CD14-positive monocyte (primary cell): ENCODE measurements around the gene TENT4B. TPM values are rescaled to one million over a fixed set of nuclear protein-coding genes. Genes with fewer than 3 reads are reported as not detected.

ENCODE experiments used
- DNase-seq, 3 donors: peaks; one replicate each; pipeline ENCODE4 v3.0.0-alpha.2; 2011 to 2022
- H2AFZ ChIP-seq: 2 replicates; pipeline ENCODE4 v1.6.0; 2012; ENCODE audit warnings: mild to moderate bottlenecking, low read depth, low read length, inconsistent platforms; ENCODE audit not compliant: insufficient read depth, poor library complexity, severe bottlenecking
- H3K27ac ChIP-seq, 2 donors: 1 replicate in 1 of 2; 2 replicates in 1 of 2; pipeline ENCODE4 v1.5.1; 2012 to 2013; ENCODE audit warnings: low read length in 2 of 2, control low read depth in 1 of 2, inconsistent platforms in 1 of 2, low read depth in 1 of 2, mild to moderate bottlenecking in 1 of 2
- H3K27me3 ChIP-seq, 2 donors: one replicate each; pipeline versions ENCODE4 v1.6.0 to v1.6.1; 2011 to 2013; ENCODE audit warnings: low read length in 2 of 2; ENCODE audit not compliant: control insufficient read depth in 2 of 2, insufficient read depth in 2 of 2
- H3K36me3 ChIP-seq, 2 donors: replicated peaks in 1 of 2; 1 replicate in 1 of 2; 2 replicates in 1 of 2; pipeline versions ENCODE4 v1.5.1 to v1.6.1; 2012 to 2013; ENCODE audit warnings: low read length in 2 of 2, control low read depth in 1 of 2, inconsistent platforms in 1 of 2, mild to moderate bottlenecking in 1 of 2; ENCODE audit not compliant: insufficient read depth in 2 of 2, control insufficient read depth in 1 of 2
- H3K4me1 ChIP-seq, 2 donors: 1 replicate in 1 of 2; 2 replicates in 1 of 2; pipeline versions ENCODE4 v1.5.1 to v1.6.1; 2012 to 2013; ENCODE audit warnings: low read length in 2 of 2, control low read depth in 1 of 2, inconsistent platforms in 1 of 2, mild to moderate bottlenecking in 1 of 2, moderate library complexity in 1 of 2; ENCODE audit not compliant: insufficient read depth in 2 of 2, control insufficient read depth in 1 of 2
- H3K4me2 ChIP-seq: replicated peaks from 2 replicates; pipeline ENCODE3; 2012; ENCODE audit warnings: low read length, moderate library complexity, mild to moderate bottlenecking; ENCODE audit not compliant: poor library complexity, severe bottlenecking; ENCODE audit errors: extremely low read depth
- H3K4me3 ChIP-seq, 3 experiments: fragments of 200-600 bp in 1 of 3; sonication (generic) in 1 of 3; replicated peaks in 1 of 3; 1 replicate in 2 of 3; 2 replicates in 1 of 3; pipeline ENCODE4 v1.5.1; 2011 to 2013; ENCODE audit warnings: low read length in 3 of 3, mild to moderate bottlenecking in 3 of 3, control low read depth in 2 of 3, low read depth in 2 of 3, inconsistent platforms in 1 of 3, moderate library complexity in 1 of 3
- H3K79me2 ChIP-seq: 2 replicates; pipeline ENCODE4 v1.6.0; 2012; ENCODE audit warnings: mild to moderate bottlenecking, control low read depth, inconsistent platforms, low read length, moderate library complexity; ENCODE audit not compliant: insufficient read depth
- H3K9ac ChIP-seq: 2 replicates; pipeline ENCODE4 v1.6.0; 2017; ENCODE audit warnings: low read length, mild to moderate bottlenecking; ENCODE audit not compliant: insufficient read depth, poor library complexity, severe bottlenecking
- H3K9me3 ChIP-seq, 2 donors: replicated peaks in 1 of 2; 1 replicate in 1 of 2; 2 replicates in 1 of 2; pipeline versions ENCODE4 v1.5.1 to v1.6.1; 2012 to 2013; ENCODE audit warnings: low read length in 2 of 2, control low read depth in 1 of 2; ENCODE audit not compliant: control insufficient read depth in 1 of 2, insufficient read depth in 1 of 2
- H4K20me1 ChIP-seq: 2 replicates; pipeline ENCODE4 v1.6.0; 2012; ENCODE audit warnings: mild to moderate bottlenecking, low read length, control low read depth, moderate library complexity; ENCODE audit not compliant: insufficient read depth
- H3K27ac Mint-ChIP-seq, 7 donors: one replicate each; pipeline ENCODE4 v1.8.0; 2020; ENCODE audit warnings: mild to moderate bottlenecking in 7 of 7, mixed read lengths in 7 of 7, moderate library complexity in 6 of 7, inconsistent platforms in 2 of 7
- H3K27me3 Mint-ChIP-seq, 3 donors: one replicate each; pipeline ENCODE4 v1.8.0; 2021 to 2022; ENCODE audit warnings: low read depth in 3 of 3, mild to moderate bottlenecking in 3 of 3, mixed read lengths in 3 of 3, moderate library complexity in 3 of 3, inconsistent platforms in 1 of 3
- H3K36me3 Mint-ChIP-seq, 2 donors: one replicate each; pipeline ENCODE4 v1.8.0; 2020; ENCODE audit warnings: mixed read lengths in 2 of 2, inconsistent platforms in 1 of 2, mild to moderate bottlenecking in 1 of 2
- H3K4me1 Mint-ChIP-seq: one replicate; pipeline ENCODE4 v1.8.0; 2020; ENCODE audit warnings: mild to moderate bottlenecking, mixed read lengths
- H3K4me3 Mint-ChIP-seq, 2 donors: one replicate each; pipeline ENCODE4 v1.8.0; 2020; ENCODE audit warnings: mild to moderate bottlenecking in 2 of 2, mixed read lengths in 2 of 2, moderate library complexity in 1 of 2
- H3K9me3 Mint-ChIP-seq, 7 donors: one replicate each; pipeline ENCODE4 v1.8.0; 2020 to 2022; ENCODE audit warnings: mixed read lengths in 7 of 7, mild to moderate bottlenecking in 6 of 7, moderate library complexity in 6 of 7, inconsistent platforms in 2 of 7
- WGBS: methylation state at CpG from one replicate; pipeline ENCODE4 v1.1.5; 2013; ENCODE audit warnings: missing lambda C conversion rate; ENCODE audit not compliant: insufficient coverage; 5-methylcytosine and 5-hydroxymethylcytosine counted together
- intact Hi-C, 2 donors: fragments of 100-400 bp; cut with micrococcal nuclease; formaldehyde crosslinking; loops; one replicate each; pipeline versions ENCODE4 v1.15.0 to v1.15.1; 2023
- polyA plus RNA-seq, 3 donors: library from polyadenylated mRNA; depleted of rRNA in 1 of 3; unstranded in 2 of 3; stranded (reverse) in 1 of 3; fragments of 300-500 nt in 2 of 3; fragments of >200 nt in 1 of 3; fragmentation: Illumina TruSeq in 2 of 3; gene quantifications; 1 replicate in 2 of 3; 2 replicates in 1 of 3; pipeline ENCODE4 v1.2.3, GENCODE V29; 2012 to 2021
- TF ChIP-seq, protein P1 (sequence below): fragments of 200-600 bp; IDR thresholded peaks from one replicate; pipeline ENCODE4 v1.8.0; 2022; ENCODE audit warnings: antibody characterized with exemption, mild to moderate bottlenecking

Gene TENT4B
- polyA plus RNA-seq, 3 donors, result 1.4 to 9.0 (median 1.7) TPM

GRCh38 chr16:50224286-50224685 is 71.2 kb downstream of the TENT4B start:
- no peak overlapping the region for H3K27ac Mint-ChIP-seq
- Histone ChIP-seq H3K27me3 (no peaks in the 10 kb centered on the region), H3K36me3 (peaks cover 79 to 96% of the 10 kb centered on the region in 2 donors), H3K27ac (no peak overlapping the region), H3K79me2 (no peaks in the 10 kb centered on the region), H3K4me1 (no peaks in the 10 kb centered on the region), H3K4me3 (no peak overlapping the region), H3K9ac (no peak overlapping the region), H3K9me3 (no peaks in the 10 kb centered on the region), H3K4me2 (no peak overlapping the region), H4K20me1 (no peaks in the 10 kb centered on the region), H2AFZ (no peak overlapping the region)
- TF ChIP-seq, protein P1, sequence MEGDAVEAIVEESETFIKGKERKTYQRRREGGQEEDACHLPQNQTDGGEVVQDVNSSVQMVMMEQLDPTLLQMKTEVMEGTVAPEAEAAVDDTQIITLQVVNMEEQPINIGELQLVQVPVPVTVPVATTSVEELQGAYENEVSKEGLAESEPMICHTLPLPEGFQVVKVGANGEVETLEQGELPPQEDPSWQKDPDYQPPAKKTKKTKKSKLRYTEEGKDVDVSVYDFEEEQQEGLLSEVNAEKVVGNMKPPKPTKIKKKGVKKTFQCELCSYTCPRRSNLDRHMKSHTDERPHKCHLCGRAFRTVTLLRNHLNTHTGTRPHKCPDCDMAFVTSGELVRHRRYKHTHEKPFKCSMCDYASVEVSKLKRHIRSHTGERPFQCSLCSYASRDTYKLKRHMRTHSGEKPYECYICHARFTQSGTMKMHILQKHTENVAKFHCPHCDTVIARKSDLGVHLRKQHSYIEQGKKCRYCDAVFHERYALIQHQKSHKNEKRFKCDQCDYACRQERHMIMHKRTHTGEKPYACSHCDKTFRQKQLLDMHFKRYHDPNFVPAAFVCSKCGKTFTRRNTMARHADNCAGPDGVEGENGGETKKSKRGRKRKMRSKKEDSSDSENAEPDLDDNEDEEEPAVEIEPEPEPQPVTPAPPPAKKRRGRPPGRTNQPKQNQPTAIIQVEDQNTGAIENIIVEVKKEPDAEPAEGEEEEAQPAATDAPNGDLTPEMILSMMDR, result no peak
- whole genome bisulfite sequencing, result 100% methylated on average over 1 of the region's 3 CpGs
- no peaks in the 10 kb centered on the region for H3K27me3 Mint-ChIP-seq
- no peak overlapping the region for H3K4me3 Mint-ChIP-seq
- H3K36me3 Mint-ChIP-seq, result peaks cover 78 to 92% of the 10 kb centered on the region in 2 donors
- intact Hi-C loops, result no loop called here
- H3K4me1 Mint-ChIP-seq, result no peaks in the 10 kb centered on the region
- no peak for DNase-seq
- H3K9me3 Mint-ChIP-seq, result no peaks in the 10 kb centered on the region

DNA sequence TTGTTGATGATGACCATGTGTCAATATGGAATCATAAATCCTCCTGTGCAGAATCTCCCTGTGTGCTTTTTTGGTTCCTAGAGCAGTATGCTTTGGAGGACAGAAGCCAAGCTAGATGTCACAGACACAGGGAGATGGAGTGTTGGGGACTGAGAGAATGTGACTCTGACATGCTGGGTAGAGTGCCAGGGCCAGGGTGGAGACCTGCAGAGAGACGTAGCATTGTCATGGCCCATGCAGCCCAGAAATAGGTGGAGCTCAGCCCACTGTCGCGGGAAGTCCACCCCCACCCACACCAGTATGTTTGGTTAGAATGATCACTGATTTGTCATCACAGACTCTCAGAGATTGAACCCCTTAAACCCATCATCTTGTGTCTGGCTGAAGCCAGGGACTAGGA is 74.0 kb downstream of the TENT4B start:
- Histone ChIP-seq H3K9me3 (no peaks in the 10 kb centered on the region), H2AFZ (no peak overlapping the region), H3K36me3 (peaks cover 75 to 96% of the 10 kb centered on the region in 2 donors), H3K79me2 (no peaks in the 10 kb centered on the region), H4K20me1 (no peaks in the 10 kb centered on the region), H3K4me2 (no peak overlapping the region), H3K27ac (peak overlapping the region in 1 of 2 donors; percentile 5), H3K4me3 (no peak overlapping the region), H3K9ac (no peak overlapping the region), H3K4me1 (no peaks in the 10 kb centered on the region), H3K27me3 (no peaks in the 10 kb centered on the region)
- peak overlapping the region in 1 of 7 donors; percentile 28 for H3K27ac Mint-ChIP-seq
- TF ChIP-seq, protein P1, result no peak
- no peak overlapping the region for H3K4me3 Mint-ChIP-seq
- no peaks in the 10 kb centered on the region for H3K4me1 Mint-ChIP-seq
- H3K36me3 Mint-ChIP-seq, result peaks cover 82 to 86% of the 10 kb centered on the region in 2 donors
- no CpG with 5 or more reads among the region's 3 CpGs for WGBS
- intact Hi-C loops, result no loop called here
- no peak for DNase-seq
- no peaks in the 10 kb centered on the region for H3K9me3 Mint-ChIP-seq
- H3K27me3 Mint-ChIP-seq, result no peaks in the 10 kb centered on the region
